Kidney capillary endothelial cell (primary cell): ENCODE results near the gene SOX2.

Source experiments
- DNase-seq: peaks from one replicate; pipeline ENCODE4 v3.0.0-alpha.2; 2018; ENCODE audit warnings: low spot score

SOX2 gene

DNA sequence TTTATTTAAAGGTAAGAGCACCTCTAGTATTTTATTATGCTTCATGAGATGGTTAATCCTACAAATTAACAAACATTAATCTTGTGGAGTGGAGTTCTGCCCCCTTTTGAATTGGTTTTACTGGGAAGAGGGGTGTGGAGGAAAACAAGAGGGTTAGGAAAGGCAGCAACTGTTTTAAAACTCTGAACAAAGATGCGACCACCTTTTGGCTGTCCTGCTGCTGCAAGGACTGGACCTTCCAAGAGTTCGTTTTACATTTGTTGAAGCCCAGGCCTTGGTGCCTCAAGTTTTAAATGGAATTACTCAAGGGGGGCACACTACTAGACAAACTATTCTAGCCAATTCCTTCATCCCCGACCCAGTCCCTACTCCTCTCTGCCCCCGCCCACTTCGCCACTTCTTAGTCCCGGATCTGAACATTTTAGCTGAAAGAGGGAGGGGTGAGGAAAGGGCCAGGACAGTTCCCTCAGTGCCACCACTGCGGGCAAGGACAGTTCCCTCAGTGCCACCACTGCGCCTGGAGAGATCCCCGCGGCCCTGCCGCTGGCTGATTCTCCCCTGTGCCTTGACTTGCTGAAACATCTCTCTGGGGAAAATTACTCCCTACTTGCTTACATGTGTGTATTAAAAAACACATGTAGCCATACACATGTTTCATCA is 11.2 kb downstream of the SOX2 start:
- DNase-seq = no peak

- no peak for DNase-seq
These were observed 12.0 kb downstream of the SOX2 start for GRCh38 chr3:181723625-181724191.

- DNase-seq = no peak
These were observed 12.7 kb downstream of the SOX2 start for GRCh38 chr3:181724192-181724965.

DNA sequence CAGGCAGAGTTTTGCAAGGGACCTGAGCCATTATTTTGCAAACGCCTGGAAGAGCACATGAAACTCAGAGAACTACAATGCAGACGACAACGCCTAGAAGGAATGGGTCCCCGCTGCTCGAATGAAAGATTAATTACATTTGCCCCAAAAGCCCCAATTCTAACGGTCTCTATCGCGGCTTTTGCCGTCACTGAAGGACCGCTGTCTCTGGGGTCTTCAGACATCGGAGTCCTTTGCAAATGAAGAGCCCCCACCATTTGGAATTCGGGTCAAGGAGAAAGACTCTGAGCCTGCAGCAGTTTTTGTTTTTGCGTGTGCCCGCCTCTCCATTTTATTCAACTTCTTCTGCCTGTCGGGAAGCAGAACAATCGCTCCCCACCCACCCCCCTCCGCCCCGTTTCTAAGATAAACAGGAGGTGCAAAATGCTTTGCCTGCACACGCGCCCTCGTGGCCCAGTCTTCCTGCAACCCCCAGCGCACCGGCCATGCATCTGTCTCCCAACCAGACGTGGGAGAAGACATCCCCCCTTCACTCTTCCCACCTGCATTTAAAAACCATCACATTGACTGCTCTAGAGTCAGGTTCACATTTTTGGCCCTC is 13.5 kb downstream of the SOX2 start:
- DNase-seq = no peak

DNA sequence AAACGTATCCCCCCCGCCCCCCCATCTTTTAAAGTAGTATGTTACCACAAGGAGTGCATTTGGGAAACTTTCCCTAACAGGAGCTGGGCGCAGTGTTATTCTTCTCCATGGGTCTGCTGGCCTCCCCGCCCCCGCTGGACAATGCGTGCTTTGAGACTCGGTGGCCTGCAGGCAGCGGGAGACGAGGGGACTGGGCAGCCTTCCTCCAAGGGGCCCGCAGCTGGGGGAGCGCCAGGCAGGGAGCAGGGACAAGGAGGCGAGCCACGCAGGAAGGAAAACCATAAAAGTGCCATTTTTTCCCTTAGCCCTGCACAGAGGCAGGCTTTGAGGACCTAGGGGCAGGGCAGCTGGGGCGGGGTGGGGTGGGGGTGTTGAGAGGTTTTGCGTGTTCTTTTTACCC is 14.1 kb downstream of the SOX2 start:
- DNase-seq = no peak

- no peak for DNase-seq
These were observed 14.9 kb downstream of the SOX2 start for GRCh38 chr3:181726351-181727330.

DNA sequence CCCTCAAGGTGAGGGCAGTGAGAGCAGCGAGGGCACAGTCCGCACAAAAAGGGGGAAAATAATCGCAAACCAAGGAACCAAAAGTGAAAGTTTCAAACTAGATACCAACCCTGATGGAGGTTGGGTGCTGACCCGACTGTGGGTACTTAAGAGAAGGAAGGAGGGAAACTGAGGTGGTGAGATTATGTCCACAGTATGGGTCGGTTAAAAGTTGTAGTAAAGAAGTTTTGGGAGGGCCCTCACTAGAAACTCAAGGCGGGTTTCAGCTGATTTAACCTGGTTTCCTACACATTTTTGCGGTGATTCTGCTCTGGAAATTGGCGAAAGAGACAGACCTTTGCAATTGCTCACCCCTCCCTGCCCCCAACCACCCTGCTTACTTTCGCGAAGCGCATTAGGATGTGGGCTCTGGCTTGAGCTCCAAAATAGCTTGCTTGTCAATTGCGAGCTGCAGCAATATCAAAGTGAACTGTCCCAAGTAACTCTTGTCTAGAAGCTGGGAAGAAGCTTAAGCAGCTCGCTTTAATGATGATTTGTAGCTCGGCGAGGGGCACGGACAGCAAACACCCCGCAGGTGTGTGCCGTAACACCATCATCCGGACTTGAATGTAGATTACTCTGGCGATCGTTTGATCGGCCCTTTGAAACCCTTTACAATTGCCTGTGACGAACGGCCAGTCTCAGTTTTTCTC is 15.8 kb downstream of the SOX2 start:
- no peak for DNase-seq

DNA sequence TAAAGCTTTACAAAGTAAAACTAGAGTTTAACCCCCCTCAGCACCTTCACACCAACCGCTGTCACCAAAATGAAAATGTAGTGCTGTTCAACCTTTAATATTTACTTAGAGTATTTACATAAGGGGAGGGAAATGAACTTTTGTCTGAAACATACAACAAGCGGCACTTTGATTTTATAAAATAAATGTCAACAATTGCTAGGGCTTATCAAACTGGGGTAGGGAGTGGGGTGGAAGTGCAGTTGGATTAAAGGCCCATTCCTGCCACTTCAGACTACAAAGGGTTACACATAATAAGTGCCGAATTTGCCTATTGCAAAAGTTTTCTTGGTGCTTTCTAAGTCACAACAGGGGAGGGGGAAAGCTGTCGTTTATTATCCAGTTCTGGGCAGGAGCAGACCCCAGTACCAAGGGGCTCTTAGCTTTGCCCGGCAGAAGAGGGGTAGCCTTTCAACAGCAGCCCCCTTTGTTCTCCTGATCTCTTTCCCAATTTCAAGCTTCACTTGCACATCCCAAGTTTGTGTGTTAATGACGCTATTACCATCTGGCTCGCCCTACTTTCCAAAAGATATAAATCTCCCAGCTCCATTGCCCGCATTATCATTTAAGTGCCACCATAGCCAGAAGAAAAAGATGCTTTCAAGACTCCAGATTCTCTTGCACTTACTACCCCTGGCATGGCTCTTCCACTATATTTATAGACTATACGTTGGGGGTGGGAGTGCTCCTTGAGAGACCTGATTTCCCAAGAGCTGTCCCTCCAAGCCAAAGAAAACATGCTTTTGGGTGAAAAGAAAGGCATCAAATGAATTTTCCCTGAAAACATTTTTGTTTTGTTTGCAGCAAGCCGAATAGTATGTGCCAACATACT is 17.0 kb downstream of the SOX2 start:
- no peak for DNase-seq

GRCh38 chr3:181729341-181729869 is 17.7 kb downstream of the SOX2 start:
- no peak for DNase-seq

DNA sequence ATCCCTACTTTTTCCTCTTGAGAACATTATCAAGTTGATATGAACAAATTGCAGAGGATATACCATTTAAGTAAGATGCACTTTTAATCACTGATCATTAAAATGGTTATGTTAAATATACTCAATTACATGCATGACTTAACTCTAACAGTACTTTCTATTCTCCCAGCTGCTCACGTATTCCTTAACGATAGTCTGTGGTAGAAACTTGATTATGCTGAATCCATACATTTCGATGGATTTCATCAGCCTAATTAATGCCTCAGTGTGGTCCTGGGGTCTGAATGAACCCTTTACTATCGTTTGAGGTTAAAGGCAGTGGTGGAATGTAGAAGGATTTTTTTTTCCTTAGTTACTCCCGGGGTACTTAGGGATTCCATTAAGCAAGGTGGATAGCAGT is 18.6 kb downstream of the SOX2 start:
- no peak for DNase-seq

- DNase-seq = no peak
These were observed 19.2 kb downstream of the SOX2 start for GRCh38 chr3:181730934-181731333.

- no peak for DNase-seq
These were observed 24.2 kb downstream of the SOX2 start for GRCh38 chr3:181735911-181736310.

- DNase-seq = no peak
These were observed 26.8 kb downstream of the SOX2 start for GRCh38 chr3:181738551-181738950.

DNA sequence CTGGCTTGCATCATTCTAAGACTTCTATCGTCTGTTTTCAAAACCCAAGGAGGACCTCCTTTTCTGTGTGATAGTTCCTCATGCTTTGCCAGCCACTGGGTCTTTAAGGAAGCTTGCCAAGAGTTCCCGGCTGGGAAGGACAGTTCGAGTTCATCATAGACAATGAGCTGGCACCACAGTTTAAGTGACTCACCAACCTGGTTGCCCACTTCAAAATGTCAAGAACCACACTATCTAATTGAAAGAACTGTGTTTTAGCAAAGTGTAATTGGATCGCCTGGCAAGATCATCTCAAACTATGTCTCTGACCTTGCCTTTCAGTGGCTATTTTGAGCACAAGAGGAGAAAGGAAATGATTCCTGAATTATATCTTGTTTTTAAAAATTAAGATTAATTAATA is 27.9 kb downstream of the SOX2 start:
- DNase-seq = no peak

DNA sequence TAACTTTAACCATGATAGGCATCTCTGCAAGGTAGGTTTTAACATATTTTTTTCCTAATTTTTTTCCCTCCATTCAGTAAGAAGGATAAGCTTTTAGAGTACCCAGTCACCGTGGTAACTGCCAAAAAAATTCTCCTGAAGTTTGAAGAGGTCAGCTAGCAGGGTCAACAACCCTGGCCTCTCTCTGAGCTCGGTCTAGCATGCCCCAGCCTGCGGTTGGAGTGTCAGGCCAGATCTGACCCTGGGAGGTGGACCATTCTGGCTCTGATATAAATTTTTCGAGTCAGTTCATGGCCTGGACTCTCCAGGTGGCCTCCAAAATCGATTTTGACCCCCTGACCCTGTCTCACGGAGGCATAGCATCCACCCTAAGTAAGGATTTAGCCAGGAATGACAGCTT is 29.7 kb downstream of the SOX2 start:
- no peak for DNase-seq

DNA sequence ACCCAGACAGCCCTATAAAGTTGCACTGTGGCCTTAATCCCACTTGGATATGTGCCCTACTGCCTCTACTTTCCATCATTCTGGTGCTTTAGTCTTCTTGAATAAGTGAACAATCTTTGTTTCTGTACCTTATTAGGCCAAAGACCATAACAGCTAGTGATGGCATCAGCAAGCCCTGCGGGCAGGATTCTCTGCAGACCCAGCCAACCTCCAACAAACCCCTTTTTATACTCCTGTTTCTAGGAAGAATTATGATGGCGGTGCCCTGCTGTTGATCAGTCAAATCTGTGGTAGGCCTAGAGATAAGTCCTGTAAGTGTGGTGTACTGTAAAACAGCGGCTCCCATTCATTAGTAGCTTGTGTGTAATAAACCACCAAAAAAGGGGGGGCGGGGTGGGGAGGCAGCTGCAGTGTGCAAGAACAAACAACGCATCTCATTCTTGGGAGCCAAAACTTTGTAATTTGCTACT is 40.5 kb downstream of the SOX2 start:
- no peak for DNase-seq

- no peak for DNase-seq
These were observed 41.7 kb downstream of the SOX2 start for GRCh38 chr3:181753391-181753790.

DNA sequence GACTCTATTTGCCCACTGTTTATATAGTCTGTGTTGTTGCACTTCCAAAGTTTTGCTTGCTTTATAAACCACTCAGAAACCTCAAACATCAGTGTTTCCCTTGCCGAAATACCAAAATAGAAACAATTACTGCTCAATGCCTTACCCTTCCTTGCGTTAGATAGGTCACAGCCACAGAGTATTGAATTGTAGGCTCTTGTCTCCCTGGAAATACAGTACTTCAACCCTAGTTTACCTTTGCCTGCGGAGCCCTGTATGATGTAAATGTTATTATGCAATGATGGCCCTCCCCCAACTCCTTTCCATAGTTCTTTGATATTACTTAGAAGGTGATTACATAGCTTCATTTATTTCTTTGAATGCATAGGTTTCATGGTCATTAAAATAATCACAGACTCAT is 44.2 kb downstream of the SOX2 start:
- no peak for DNase-seq

DNA sequence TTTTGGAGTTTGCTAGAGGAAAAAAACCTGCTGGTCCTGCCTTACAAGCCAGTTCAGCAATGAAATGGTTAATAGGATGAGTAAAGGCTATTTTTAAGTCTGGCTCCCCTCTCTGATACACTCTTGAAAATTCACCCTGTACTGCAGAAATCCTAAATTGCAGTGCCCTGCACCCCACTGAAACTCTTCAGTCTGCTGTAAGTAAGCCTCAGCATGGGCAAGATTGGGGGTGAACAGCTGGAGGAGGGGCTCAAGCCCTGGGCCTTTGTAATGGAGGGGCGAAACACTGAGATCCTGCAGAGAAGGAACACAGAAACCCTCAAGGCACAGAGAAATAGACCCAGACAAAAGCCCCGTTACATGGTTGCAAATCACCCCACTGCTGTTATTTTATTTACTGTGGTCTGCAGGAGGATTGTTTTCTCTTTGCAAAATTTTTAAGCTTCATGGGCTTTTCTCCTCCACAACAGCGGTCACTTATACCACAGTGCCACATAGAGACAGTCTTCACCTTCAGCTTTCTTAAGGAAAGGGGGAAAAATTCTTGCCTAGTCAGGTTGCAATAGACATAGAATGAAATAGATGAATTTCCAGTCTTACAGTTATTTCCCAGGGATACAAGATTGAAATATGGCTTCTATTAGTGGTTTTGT is 45.0 kb downstream of the SOX2 start:
- DNase-seq = no peak
